ENCODE results near the gene NAMPT. TPM values are rescaled to one million over a fixed set of nuclear protein-coding genes. Genes with fewer than 3 reads are reported as not detected.

The NAMPT gene
- polyA plus RNA-seq, 3 donors, result 71.3 to 358 (median 133) TPM

GRCh38 chr7:106220307-106220706, 64.5 kb downstream of the NAMPT start:
- Mint-ChIP-seq H3K9me3 (no peaks in the 10 kb centered on the region), H3K27me3 (ENCODE audit: low read depth in 3 of 3) (peaks cover 4 to 12% (median 8%) of the 10 kb centered on the region in 3 donors), H3K36me3 (no peaks in the 10 kb centered on the region), H3K27ac (no peak overlapping the region), H3K4me1 (no peaks in the 10 kb centered on the region), H3K4me3 (no peak overlapping the region)
- no peaks in the 10 kb centered on the region for H3K36me3 ChIP-seq (replicated peaks in 1 of 2; ENCODE audit: control insufficient read depth in 1 of 2, insufficient read depth in 2 of 2, low read length in 2 of 2)
- no peak for TF ChIP-seq CTCF (IDR thresholded peaks at IDR 0.05)
- H3K27ac ChIP-seq (ENCODE audit: low read depth in 1 of 2, low read length in 2 of 2), result no peak overlapping the region
- H3K4me1 ChIP-seq (ENCODE audit: control insufficient read depth in 1 of 2, insufficient read depth in 2 of 2, low read length in 2 of 2), result no peaks in the 10 kb centered on the region
- no peak overlapping the region for H3K9ac ChIP-seq (ENCODE audit: insufficient read depth, low read length, poor library complexity, severe bottlenecking)
- H3K4me3 ChIP-seq (replicated peaks in 1 of 3; ENCODE audit: low read depth in 2 of 3, low read length in 3 of 3), result no peak overlapping the region
- H2AFZ ChIP-seq (ENCODE audit: insufficient read depth, low read depth, low read length, poor library complexity, severe bottlenecking), result no peak overlapping the region
- H3K4me2 ChIP-seq (replicated peaks; ENCODE audit: extremely low read depth, low read length, poor library complexity, severe bottlenecking), result no peak overlapping the region
- WGBS (ENCODE audit: insufficient coverage), result 80% methylated on average over 1 of the region's 3 CpGs
- H3K79me2 ChIP-seq (ENCODE audit: insufficient read depth, low read length), result no peaks in the 10 kb centered on the region
- no peak for DNase-seq
- H3K9me3 ChIP-seq (replicated peaks in 1 of 2; ENCODE audit: control insufficient read depth in 1 of 2, insufficient read depth in 1 of 2, low read length in 2 of 2), result no peaks in the 10 kb centered on the region
- H4K20me1 ChIP-seq (ENCODE audit: insufficient read depth, low read length), result no peaks in the 10 kb centered on the region
- intact Hi-C loops (cut with micrococcal nuclease), result loop anchor here in 1 of 2 donors (10.0 kb wide), 1 partner anchor 56 kb away; no protein-coding TSS in a partner anchor
- peaks cover 0 to 3% of the 10 kb centered on the region in 2 donors for H3K27me3 ChIP-seq (ENCODE audit: control insufficient read depth in 2 of 2, insufficient read depth in 2 of 2, low read length in 2 of 2)

GRCh38 chr7:106219170-106219569, 65.6 kb downstream of the NAMPT start:
- no peaks in the 10 kb centered on the region for H3K36me3 ChIP-seq (replicated peaks in 1 of 2; ENCODE audit: control insufficient read depth in 1 of 2, insufficient read depth in 2 of 2, low read length in 2 of 2)
- no peak overlapping the region for H3K9ac ChIP-seq (ENCODE audit: insufficient read depth, low read length, poor library complexity, severe bottlenecking)
- no peaks in the 10 kb centered on the region for H3K27me3 ChIP-seq (ENCODE audit: control insufficient read depth in 2 of 2, insufficient read depth in 2 of 2, low read length in 2 of 2)
- Mint-ChIP-seq H3K27me3 (ENCODE audit: low read depth in 3 of 3) (peaks cover 1 to 9% (median 3%) of the 10 kb centered on the region in 3 donors), H3K27ac (no peak overlapping the region), H3K4me3 (no peak overlapping the region), H3K9me3 (no peaks in the 10 kb centered on the region), H3K36me3 (no peaks in the 10 kb centered on the region), H3K4me1 (no peaks in the 10 kb centered on the region)
- TF ChIP-seq CTCF (IDR thresholded peaks at IDR 0.05), result no peak
- no peaks in the 10 kb centered on the region for H3K9me3 ChIP-seq (replicated peaks in 1 of 2; ENCODE audit: control insufficient read depth in 1 of 2, insufficient read depth in 1 of 2, low read length in 2 of 2)
- H4K20me1 ChIP-seq (ENCODE audit: insufficient read depth, low read length), result no peaks in the 10 kb centered on the region
- WGBS (ENCODE audit: insufficient coverage), result 67% methylated on average over 1 of the region's 3 CpGs
- H3K27ac ChIP-seq (ENCODE audit: low read depth in 1 of 2, low read length in 2 of 2), result no peak overlapping the region
- no peaks in the 10 kb centered on the region for H3K79me2 ChIP-seq (ENCODE audit: insufficient read depth, low read length)
- DNase-seq, result no peak
- H3K4me2 ChIP-seq (replicated peaks; ENCODE audit: extremely low read depth, low read length, poor library complexity, severe bottlenecking), result no peak overlapping the region
- H2AFZ ChIP-seq (ENCODE audit: insufficient read depth, low read depth, low read length, poor library complexity, severe bottlenecking), result no peak overlapping the region
- intact Hi-C loops (cut with micrococcal nuclease), result no loop called here
- no peaks in the 10 kb centered on the region for H3K4me1 ChIP-seq (ENCODE audit: control insufficient read depth in 1 of 2, insufficient read depth in 2 of 2, low read length in 2 of 2)
- H3K4me3 ChIP-seq (replicated peaks in 1 of 3; ENCODE audit: low read depth in 2 of 3, low read length in 3 of 3), result no peak overlapping the region

Data from CD14-positive monocyte (primary cell).